ENCODE measurements around the gene RAD9A.

The RAD9A gene

GRCh38 chr11:67409261-67409666 lies 17.5 kb downstream of the RAD9A start:
- Histone ChIP-seq H3K79me2 (ENCODE audit: insufficient read depth, low read length) (no peaks in the 10 kb centered on the region), H3K9me2 (ENCODE audit: low read depth, low read length) (no peaks in the 10 kb centered on the region), H3K27ac (ENCODE audit: low read depth, low read length, poor library complexity, severe bottlenecking) (peak overlapping the region; percentile 93), H3F3A (ENCODE audit: insufficient read depth, low read length) (no peaks in the 10 kb centered on the region), H3K9ac (ENCODE audit: low read length) (peak overlapping the region; percentile 94), H3K9me3 (ENCODE audit: low read length) (no peaks in the 10 kb centered on the region), H4K20me1 (ENCODE audit: insufficient read depth, low read length) (no peaks in the 10 kb centered on the region), H3K4me1 (ENCODE audit: insufficient read depth, low read length, severe bottlenecking) (peaks cover 80% of the 10 kb centered on the region), H2AFZ (ENCODE audit: low read length) (no peak overlapping the region), H3K27me3 (ENCODE audit: insufficient read depth, low read length) (no peaks in the 10 kb centered on the region), H3K36me3 (ENCODE audit: insufficient read depth, low read length) (peaks cover 22% of the 10 kb centered on the region; the same call in 1 of the 2 replicates), H3K4me3 (ENCODE audit: low read depth, low read length, poor library complexity, severe bottlenecking) (peak overlapping the region; percentile 30), H3K4me2 (ENCODE audit: low read length) (peak overlapping the region; percentile 89)
- TF ChIP-seq EZH2 (IDR thresholded peaks at IDR 0.05; ENCODE audit: borderline replicate concordance, low read length) (no peak), CTCF (IDR thresholded peaks at IDR 0.05; ENCODE audit: low read length) (no peak)

- H3K27me3 ChIP-seq (ENCODE audit: insufficient read depth, low read length): peaks cover 1% of the 10 kb centered on the region; the same call in 1 of the 2 replicates
- H3K4me2 ChIP-seq (ENCODE audit: low read length): peak overlapping the region; percentile 89
- H3K4me1 ChIP-seq (ENCODE audit: insufficient read depth, low read length, severe bottlenecking): peaks cover 74% of the 10 kb centered on the region
- no peaks in the 10 kb centered on the region for H3K79me2 ChIP-seq (ENCODE audit: insufficient read depth, low read length)
- no peaks in the 10 kb centered on the region for H3F3A ChIP-seq (ENCODE audit: insufficient read depth, low read length)
- peak overlapping the region; percentile 30 for H3K4me3 ChIP-seq (ENCODE audit: low read depth, low read length, poor library complexity, severe bottlenecking)
- peak overlapping the region; percentile 94 for H3K9ac ChIP-seq (ENCODE audit: low read length)
- no peak for TF ChIP-seq CTCF (IDR thresholded peaks at IDR 0.05; ENCODE audit: low read length)
- no peak for TF ChIP-seq EZH2 (IDR thresholded peaks at IDR 0.05; ENCODE audit: borderline replicate concordance, low read length)
- no peaks in the 10 kb centered on the region for H3K9me3 ChIP-seq (ENCODE audit: low read length)
- H3K36me3 ChIP-seq (ENCODE audit: insufficient read depth, low read length): peaks cover 22% of the 10 kb centered on the region; the same call in 1 of the 2 replicates
- no peaks in the 10 kb centered on the region for H3K9me2 ChIP-seq (ENCODE audit: low read depth, low read length)
- H3K27ac ChIP-seq (ENCODE audit: low read depth, low read length, poor library complexity, severe bottlenecking): peak overlapping the region; percentile 93
- H4K20me1 ChIP-seq (ENCODE audit: insufficient read depth, low read length): no peaks in the 10 kb centered on the region
- H2AFZ ChIP-seq (ENCODE audit: low read length): no peak overlapping the region
Observed at GRCh38 chr11:67409781-67410368, 18.1 kb downstream of the RAD9A start.

GRCh38 chr11:67410369-67410831 lies 18.6 kb downstream of the RAD9A start:
- Histone ChIP-seq H3K27me3 (ENCODE audit: insufficient read depth, low read length) (peaks cover 3% of the 10 kb centered on the region; the same call in 1 of the 2 replicates), H3K9ac (ENCODE audit: low read length) (no peak overlapping the region), H2AFZ (ENCODE audit: low read length) (no peak overlapping the region), H3K27ac (ENCODE audit: low read depth, low read length, poor library complexity, severe bottlenecking) (peak overlapping the region; percentile 93), H3K79me2 (ENCODE audit: insufficient read depth, low read length) (no peaks in the 10 kb centered on the region), H4K20me1 (ENCODE audit: insufficient read depth, low read length) (no peaks in the 10 kb centered on the region), H3K4me1 (ENCODE audit: insufficient read depth, low read length, severe bottlenecking) (peaks cover 74% of the 10 kb centered on the region), H3K4me2 (ENCODE audit: low read length) (no peak overlapping the region; the same call in 1 of the 2 replicates), H3K36me3 (ENCODE audit: insufficient read depth, low read length) (peaks cover 22% of the 10 kb centered on the region; the same call in 1 of the 2 replicates), H3F3A (ENCODE audit: insufficient read depth, low read length) (no peaks in the 10 kb centered on the region), H3K4me3 (ENCODE audit: low read depth, low read length, poor library complexity, severe bottlenecking) (no peak overlapping the region), H3K9me2 (ENCODE audit: low read depth, low read length) (no peaks in the 10 kb centered on the region), H3K9me3 (ENCODE audit: low read length) (no peaks in the 10 kb centered on the region)
- no peak for TF ChIP-seq EZH2 (IDR thresholded peaks at IDR 0.05; ENCODE audit: borderline replicate concordance, low read length)
- TF ChIP-seq CTCF (IDR thresholded peaks at IDR 0.05; ENCODE audit: low read length): no peak

Measured in OCI-LY1 (cell line).